ENCODE results near the gene SERBP1. TPM values are rescaled to one million over a fixed set of nuclear protein-coding genes. Genes with fewer than 3 reads are reported as not detected.

The SERBP1 gene
- total and polyA plus RNA-seq, 2 of the 8 experiments (the other 6 are each of a cell fraction or from before 2014, with no cell fraction given): 229 to 536 TPM

DNA sequence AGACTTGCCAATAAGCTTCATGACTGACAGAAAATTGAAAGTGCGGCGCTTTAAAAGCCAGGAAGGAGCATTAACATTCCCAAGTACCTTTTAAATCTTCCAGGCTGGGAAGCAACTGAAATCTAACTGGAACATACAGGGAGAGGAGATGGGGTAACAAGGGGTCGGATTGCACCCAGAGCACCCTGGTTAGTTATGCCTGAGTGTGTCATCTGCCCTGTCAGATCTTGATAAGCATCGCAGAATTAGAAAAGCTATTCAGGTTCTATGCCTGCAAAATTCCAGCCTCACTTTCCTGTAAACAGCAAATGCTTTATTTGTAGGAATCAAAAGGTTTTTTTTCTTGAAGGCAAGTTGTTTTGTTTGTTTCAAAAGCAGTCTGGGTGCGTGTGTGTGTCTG lies 58.5 kb downstream of the SERBP1 start:
- DNase-seq (ENCODE audit: low read depth in 1 of 2, low spot score in 2 of 2) (no peak), FAIRE-seq (no peak)
- Histone ChIP-seq H2BK12ac (ENCODE audit: low read depth, low read length) (no peak overlapping the region), H3K4me2 (ENCODE audit: insufficient read depth in 1 of 2, low read depth in 2 of 2, low read length in 2 of 2) (no peak overlapping the region), H3K23ac (ENCODE audit: insufficient read length) (no peak overlapping the region), H4K20me1 (replicated peaks in 1 of 2; ENCODE audit: control insufficient read depth in 1 of 2, insufficient read depth in 2 of 2, low read length in 2 of 2) (no peaks in the 10 kb centered on the region), H3K36me3 (ENCODE audit: control insufficient read depth in 2 of 4, insufficient read depth in 4 of 4, low read length in 3 of 4) (no peaks in the 10 kb centered on the region), H2BK120ac (replicated peaks; ENCODE audit: low read depth, low read length) (no peak overlapping the region), H2AK5ac (ENCODE audit: low read depth, low read length) (no peak overlapping the region), H3K23me2 (ENCODE audit: low read depth, low read length) (no peaks in the 10 kb centered on the region), H3K27me3 (replicated peaks in 1 of 4; ENCODE audit: control insufficient read depth in 3 of 4, extremely low read depth in 1 of 4, insufficient read depth in 3 of 4, low read length in 3 of 4) (no peaks in the 10 kb centered on the region), H2AFZ (ENCODE audit: low read length) (no peak overlapping the region), H4K8ac (ENCODE audit: extremely low read depth, insufficient read depth, low read length) (no peak overlapping the region), H3K14ac (ENCODE audit: insufficient read length) (no peak overlapping the region), H3K79me1 (ENCODE audit: low read depth, low read length) (no peaks in the 10 kb centered on the region), H4K91ac (replicated peaks; ENCODE audit: insufficient read length, low read length) (no peak overlapping the region), H2BK20ac (ENCODE audit: low read length) (no peak overlapping the region), H3K27ac (ENCODE audit: low read depth, low read length) (no peak overlapping the region), H3K9ac (replicated peaks in 1 of 4; ENCODE audit: extremely low read depth in 1 of 4, low read depth in 3 of 4, low read length in 3 of 4) (no peak overlapping the region), H3K56ac (replicated peaks; ENCODE audit: insufficient read length, low read depth, low read length) (no peak overlapping the region), H2BK5ac (ENCODE audit: low read depth, low read length) (no peak overlapping the region), H2BK15ac (ENCODE audit: low read length) (no peak overlapping the region), H3K4me1 (replicated peaks in 1 of 4; ENCODE audit: control insufficient read depth in 3 of 4, insufficient read depth in 4 of 4, low read length in 3 of 4) (peaks cover 0 to 6% (median 1%) of the 10 kb centered on the region in 4 experiments; a peak in 2 of 7 replicates), H3K4me3 (ENCODE audit: extremely low read depth in 1 of 4, insufficient read depth in 2 of 4, low read depth in 3 of 4, low read length in 4 of 4) (no peak overlapping the region), H3K9me3 (ENCODE audit: insufficient read depth in 2 of 2, low read depth in 1 of 2, low read length in 1 of 2) (no peaks in the 10 kb centered on the region), H3K18ac (ENCODE audit: extremely low read depth, low read length) (no peak overlapping the region), H3K4ac (replicated peaks; ENCODE audit: insufficient read length, low read depth, low read length) (no peak overlapping the region), H4K5ac (ENCODE audit: insufficient read length, low read depth, low read length) (no peak overlapping the region), H3K79me2 (ENCODE audit: control insufficient read depth in 1 of 2, insufficient read depth in 2 of 2, low read length in 2 of 2) (no peaks in the 10 kb centered on the region)
- no peak for TF ChIP-seq BCL11A (IDR thresholded peaks at IDR 0.05; ENCODE audit: low read depth in 2 of 2, low read length in 2 of 2)
- no peak for TF ChIP-seq RXRA (IDR thresholded peaks at IDR 0.05; ENCODE audit: insufficient read depth, low read depth, low read length)
- TF ChIP-seq YY1 (IDR thresholded peaks at IDR 0.05; ENCODE audit: low read depth, low read length): no peak
- WGBS, 2 experiments (ENCODE audit: extremely low coverage in 1 of 2, insufficient coverage in 1 of 2, insufficient read length in 1 of 2, insufficient replicate concordance in 2 of 2, low coverage in 1 of 2, low lambda C conversion rate in 2 of 2, missing lambda C conversion rate in 1 of 2): 91% methylated on average over 5 of the region's 5 CpGs; no CpG with 5 or more reads in 1 of the 2 experiments
- ChIA-PET POLR2A (ENCODE audit: partially characterized antibody) (interaction anchor here (0.6 to 2.4 kb wide), 6 partner anchors 15 to 59 kb away, joined by 3 to 9 read pairs (median 4); partner anchors contain the start of gene SERBP1), CTCF (ENCODE audit: partially characterized antibody) (interaction anchor here (0.9 to 2.2 kb wide), 2 partner anchors 24 to 129 kb away, joined by 3 to 13 read pairs; no protein-coding TSS in a partner anchor)
